SH-SY5Y (cell line): ENCODE measurements around the gene DCBLD1.

ENCODE experiments used
- GATA2 ChIP-seq: IDR thresholded peaks from 2 replicates; pipeline ENCODE4 v1.6.1; 2011; ENCODE audit warnings: mild to moderate bottlenecking, low read depth, low read length
- GATA3 ChIP-seq: IDR thresholded peaks from 2 replicates; pipeline ENCODE4 v1.6.1; 2011; ENCODE audit warnings: low read depth, mild to moderate bottlenecking, low read length, moderate library complexity

- TF ChIP-seq GATA2: no peak
- TF ChIP-seq GATA3: no peak
These were observed 72.9 kb downstream of the DCBLD1 start for GRCh38 chr6:117555262-117555849.
